Left forelimb (tissue), 1 donor: ENCODE measurements around the gene OR51B4.
"Not testable (repeated sequence)": the region's sequence is repeated elsewhere in the genome, so short reads cannot be mapped to it uniquely, and the experiment has no call there.

Source experiments
- DNase-seq: peaks from one replicate; pipeline ENCODE4 v3.0.0-alpha.2; 2018; ENCODE audit warnings: low spot score

OR51B4 gene

GRCh38 chr11:5294342-5294995 lies 7.3 kb downstream of the OR51B4 start:
- not testable (repeated sequence) for DNase-seq

- DNase-seq, result no peak
These were observed 8.7 kb downstream of the OR51B4 start for GRCh38 chr11:5293028-5293427.

- DNase-seq, result no peak
These were observed 10.4 kb downstream of the OR51B4 start for GRCh38 chr11:5291207-5291838.

GRCh38 chr11:5290106-5290505 lies 11.6 kb downstream of the OR51B4 start:
- no peak for DNase-seq

- DNase-seq, result no peak
These were observed 12.1 kb downstream of the OR51B4 start for GRCh38 chr11:5289696-5290095.

GRCh38 chr11:5288906-5289550 lies 12.7 kb downstream of the OR51B4 start:
- DNase-seq, result no peak

- DNase-seq, result no peak
These were observed 13.4 kb downstream of the OR51B4 start for GRCh38 chr11:5288108-5288905.

GRCh38 chr11:5286901-5287300 lies 14.8 kb downstream of the OR51B4 start:
- DNase-seq, result no peak

GRCh38 chr11:5286351-5286750 lies 15.4 kb downstream of the OR51B4 start:
- no peak for DNase-seq

GRCh38 chr11:5285703-5286340 lies 15.9 kb downstream of the OR51B4 start:
- DNase-seq, result no peak

- no peak for DNase-seq
These were observed 17.1 kb downstream of the OR51B4 start for GRCh38 chr11:5284637-5285036.

GRCh38 chr11:5283882-5284281 lies 17.9 kb downstream of the OR51B4 start:
- DNase-seq, result no peak

GRCh38 chr11:5283086-5283485 lies 18.7 kb downstream of the OR51B4 start:
- DNase-seq, result no peak

GRCh38 chr11:5282628-5283027 lies 19.1 kb downstream of the OR51B4 start:
- no peak for DNase-seq

- DNase-seq, result no peak
These were observed 20.1 kb downstream of the OR51B4 start for GRCh38 chr11:5281596-5281995.

- no peak for DNase-seq
These were observed 21.1 kb downstream of the OR51B4 start for GRCh38 chr11:5280582-5281102.

- DNase-seq, result no peak
These were observed 22.2 kb downstream of the OR51B4 start for GRCh38 chr11:5279471-5280090.

- DNase-seq, result no peak
These were observed 23.9 kb downstream of the OR51B4 start for GRCh38 chr11:5277807-5278382.

- DNase-seq, result no peak
These were observed 25.0 kb downstream of the OR51B4 start for GRCh38 chr11:5276697-5277096.

GRCh38 chr11:5275369-5276110 lies 26.2 kb downstream of the OR51B4 start:
- DNase-seq, result no peak
